NB4 (cell line): ENCODE results near the gene KCTD12.

ENCODE experiments used
- DNase-seq: peaks from one replicate; pipeline ENCODE4 v3.0.0; 2010; ENCODE audit warnings: low read depth
- H3K4me3 ChIP-seq: one replicate; pipeline ENCODE4 v1.5.1; 2011; ENCODE audit warnings: mild to moderate bottlenecking, low read depth, low read length, moderate library complexity
- CTCF ChIP-seq: IDR thresholded peaks from one replicate; pipeline ENCODE4 v1.5.1; 2012; ENCODE audit warnings: low read depth, low read length
- MAX ChIP-seq: IDR thresholded peaks from 2 replicates; pipeline ENCODE4 v1.6.1; 2011; ENCODE audit warnings: low read depth, low read length
- MYC ChIP-seq: IDR thresholded peaks from 2 replicates; pipeline ENCODE4 v1.6.1; 2011; ENCODE audit warnings: low read depth, low read length
- POLR2A ChIP-seq: IDR thresholded peaks from 2 replicates; pipeline ENCODE4 v1.6.1; 2011; ENCODE audit warnings: mild to moderate bottlenecking; ENCODE audit not compliant: insufficient read length; ENCODE audit errors: extremely low read depth

The KCTD12 gene

GRCh38 chr13:76854894-76855293 lies 31.3 kb downstream of the KCTD12 start:
- no peak for TF ChIP-seq POLR2A
- no peak for TF ChIP-seq MYC
- TF ChIP-seq CTCF = no peak
- no peak for TF ChIP-seq MAX
- H3K4me3 ChIP-seq = no peak overlapping the region
- no peak for DNase-seq

- TF ChIP-seq POLR2A = no peak
- TF ChIP-seq CTCF = no peak
- no peak for TF ChIP-seq MAX
- no peak for TF ChIP-seq MYC
- H3K4me3 ChIP-seq = no peak overlapping the region
- no peak for DNase-seq
Measured at GRCh38 chr13:76853921-76854608, 32.1 kb downstream of the KCTD12 start.

GRCh38 chr13:76853481-76853880 lies 32.7 kb downstream of the KCTD12 start:
- DNase-seq = no peak
- H3K4me3 ChIP-seq = no peak overlapping the region
- no peak for TF ChIP-seq CTCF
- TF ChIP-seq MAX = no peak

- DNase-seq = no peak
- no peak overlapping the region for H3K4me3 ChIP-seq
- TF ChIP-seq POLR2A = no peak
- no peak for TF ChIP-seq CTCF
- no peak for TF ChIP-seq MYC
- no peak for TF ChIP-seq MAX
Measured at GRCh38 chr13:76852986-76853385, 33.2 kb downstream of the KCTD12 start.

GRCh38 chr13:76851961-76852360 lies 34.2 kb downstream of the KCTD12 start:
- TF ChIP-seq MYC = no peak
- no peak for TF ChIP-seq POLR2A
- no peak for TF ChIP-seq MAX
- TF ChIP-seq CTCF = no peak
- H3K4me3 ChIP-seq = no peak overlapping the region
- no peak for DNase-seq
